B cell (primary cell): ENCODE measurements around the gene MAP3K5.

Source experiments
- EZH2 ChIP-seq: IDR thresholded peaks from 2 replicates; pipeline ENCODE4 v1.6.1; 2012; ENCODE audit warnings: borderline replicate concordance, low read depth, mild to moderate bottlenecking, moderate library complexity, low read length; ENCODE audit not compliant: insufficient read depth, poor library complexity, severe bottlenecking
- TF ChIP-seq, protein P1 (sequence below): fragments of 200-600 bp; IDR thresholded peaks from one replicate; pipeline ENCODE4 v1.8.0; 2022; ENCODE audit warnings: antibody characterized with exemption, mild to moderate bottlenecking

DNA sequence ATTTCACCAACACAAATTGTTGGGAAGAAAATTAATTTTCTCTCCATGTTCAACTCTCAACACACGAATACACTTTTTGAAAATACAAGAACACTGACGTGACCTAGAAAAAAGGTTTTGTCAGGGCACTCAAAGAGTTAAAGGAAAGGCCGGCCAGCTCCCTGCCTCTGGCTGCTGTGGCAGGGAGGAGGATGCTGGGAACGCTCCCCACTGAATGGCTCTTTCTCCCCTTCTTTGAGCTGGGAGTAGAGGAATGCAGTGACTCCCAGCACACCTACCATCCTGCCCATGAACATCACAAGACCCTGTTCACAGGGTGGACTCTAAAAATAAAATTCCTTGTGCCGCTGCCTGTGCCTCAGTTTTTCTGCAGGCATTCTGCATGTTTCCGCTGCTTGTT is 47.0 kb downstream of the MAP3K5 start:
- TF ChIP-seq, protein P1, sequence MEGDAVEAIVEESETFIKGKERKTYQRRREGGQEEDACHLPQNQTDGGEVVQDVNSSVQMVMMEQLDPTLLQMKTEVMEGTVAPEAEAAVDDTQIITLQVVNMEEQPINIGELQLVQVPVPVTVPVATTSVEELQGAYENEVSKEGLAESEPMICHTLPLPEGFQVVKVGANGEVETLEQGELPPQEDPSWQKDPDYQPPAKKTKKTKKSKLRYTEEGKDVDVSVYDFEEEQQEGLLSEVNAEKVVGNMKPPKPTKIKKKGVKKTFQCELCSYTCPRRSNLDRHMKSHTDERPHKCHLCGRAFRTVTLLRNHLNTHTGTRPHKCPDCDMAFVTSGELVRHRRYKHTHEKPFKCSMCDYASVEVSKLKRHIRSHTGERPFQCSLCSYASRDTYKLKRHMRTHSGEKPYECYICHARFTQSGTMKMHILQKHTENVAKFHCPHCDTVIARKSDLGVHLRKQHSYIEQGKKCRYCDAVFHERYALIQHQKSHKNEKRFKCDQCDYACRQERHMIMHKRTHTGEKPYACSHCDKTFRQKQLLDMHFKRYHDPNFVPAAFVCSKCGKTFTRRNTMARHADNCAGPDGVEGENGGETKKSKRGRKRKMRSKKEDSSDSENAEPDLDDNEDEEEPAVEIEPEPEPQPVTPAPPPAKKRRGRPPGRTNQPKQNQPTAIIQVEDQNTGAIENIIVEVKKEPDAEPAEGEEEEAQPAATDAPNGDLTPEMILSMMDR, result no peak
- TF ChIP-seq EZH2, result no peak
